Measurements from ENCODE around the gene LRRC37B.
A peak's percentile ranks its signal among the peaks of the same experiment; 100 is the strongest.
"Not testable (repeated sequence)": the region's sequence is repeated elsewhere in the genome, so short reads cannot be mapped to it uniquely, and the experiment has no call there.

LRRC37B gene

DNA sequence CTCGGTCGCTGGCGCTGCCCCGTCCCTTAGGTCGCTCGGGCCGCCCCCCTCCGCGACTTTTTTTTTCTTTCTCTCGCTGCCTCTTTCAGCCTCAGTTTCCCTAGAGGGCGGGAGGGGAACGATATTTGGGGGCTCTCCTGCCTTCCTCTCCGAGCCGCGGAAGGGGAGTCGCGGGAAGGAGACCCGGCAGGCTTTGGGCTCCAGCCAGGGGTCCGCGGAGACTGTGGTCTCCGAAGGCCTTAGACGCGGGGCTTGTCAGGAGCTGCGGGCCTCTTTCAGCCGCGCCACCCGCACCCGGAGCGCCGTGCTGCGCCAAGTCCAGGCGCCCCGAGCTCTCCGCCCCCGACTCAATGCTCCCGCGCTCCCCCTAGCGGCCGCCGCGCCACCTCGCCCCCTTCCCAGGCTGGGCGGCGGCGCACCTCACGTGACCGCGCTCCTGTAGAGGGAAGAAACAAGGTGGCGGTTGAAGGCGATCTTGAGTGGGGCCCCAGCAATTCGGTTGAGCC is at the start of gene LRRC37B:
Gene LRRC37B (plus strand): TSS at position 427 of the 506 bp plus-strand sequence. CDS start 14,010 bp downstream, outside the sequence.
- DNase-seq, result peak; percentile 73

DNA sequence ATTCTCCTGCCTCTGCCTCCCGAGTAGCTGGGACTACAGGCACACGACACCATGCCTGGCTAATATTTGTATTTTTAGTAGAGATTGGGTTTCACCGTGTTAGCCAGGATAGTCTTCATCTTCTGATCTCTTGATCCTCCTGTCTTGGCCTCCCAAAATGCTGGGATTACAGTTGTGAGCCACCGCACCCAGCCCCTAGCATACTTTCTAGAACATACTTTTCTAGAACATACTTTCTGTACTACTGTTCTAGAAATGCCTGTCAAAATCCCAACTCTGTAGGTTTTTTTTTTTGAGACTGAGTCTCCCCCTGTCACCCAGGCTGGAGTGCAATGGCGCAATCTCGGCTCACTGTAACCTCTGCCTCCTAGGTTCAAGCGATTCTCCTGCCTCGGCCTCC is 43.1 kb upstream of the LRRC37B start:
- DNase-seq, result not testable (repeated sequence)

DNA sequence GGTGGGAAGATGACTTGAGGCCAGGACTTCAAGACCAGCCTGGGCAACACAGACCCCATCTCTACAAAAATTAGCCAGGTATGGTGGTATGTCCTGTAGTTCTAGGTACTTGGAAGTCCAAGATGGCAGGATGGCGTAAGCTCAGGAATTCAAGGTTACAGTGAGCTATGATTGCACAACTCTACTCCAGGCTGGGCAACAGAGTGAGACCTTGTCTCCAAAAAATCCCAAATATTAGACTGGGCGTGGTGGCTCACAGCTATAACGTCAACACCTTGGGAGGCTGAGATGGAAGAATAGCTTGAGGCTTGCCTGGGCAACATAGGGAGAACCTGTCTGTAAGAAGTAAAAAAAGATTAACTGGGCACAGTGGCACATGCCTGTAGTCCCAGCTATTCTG is 39.5 kb upstream of the LRRC37B start:
- no peak for DNase-seq

DNA sequence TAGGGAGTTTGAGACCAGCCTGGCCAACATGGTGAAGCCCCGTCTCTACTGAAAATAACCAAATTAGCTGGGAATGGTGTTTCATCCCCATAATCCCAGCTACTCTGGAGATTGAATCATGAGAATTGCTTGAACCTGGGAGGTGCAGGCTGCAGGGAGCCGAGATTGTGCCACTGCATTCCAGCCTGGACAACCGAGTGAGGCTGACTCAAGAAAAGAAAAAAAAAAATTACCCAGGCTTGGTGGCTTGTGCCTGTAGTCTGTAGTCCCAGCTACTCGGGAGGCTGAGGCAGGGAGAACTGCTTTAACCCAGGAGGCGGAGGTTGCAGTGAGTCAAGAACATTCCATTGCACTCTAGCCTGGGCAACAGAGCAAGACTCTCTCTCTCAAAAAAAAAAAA is 36.8 kb upstream of the LRRC37B start:
- DNase-seq, result not testable (repeated sequence)

DNA sequence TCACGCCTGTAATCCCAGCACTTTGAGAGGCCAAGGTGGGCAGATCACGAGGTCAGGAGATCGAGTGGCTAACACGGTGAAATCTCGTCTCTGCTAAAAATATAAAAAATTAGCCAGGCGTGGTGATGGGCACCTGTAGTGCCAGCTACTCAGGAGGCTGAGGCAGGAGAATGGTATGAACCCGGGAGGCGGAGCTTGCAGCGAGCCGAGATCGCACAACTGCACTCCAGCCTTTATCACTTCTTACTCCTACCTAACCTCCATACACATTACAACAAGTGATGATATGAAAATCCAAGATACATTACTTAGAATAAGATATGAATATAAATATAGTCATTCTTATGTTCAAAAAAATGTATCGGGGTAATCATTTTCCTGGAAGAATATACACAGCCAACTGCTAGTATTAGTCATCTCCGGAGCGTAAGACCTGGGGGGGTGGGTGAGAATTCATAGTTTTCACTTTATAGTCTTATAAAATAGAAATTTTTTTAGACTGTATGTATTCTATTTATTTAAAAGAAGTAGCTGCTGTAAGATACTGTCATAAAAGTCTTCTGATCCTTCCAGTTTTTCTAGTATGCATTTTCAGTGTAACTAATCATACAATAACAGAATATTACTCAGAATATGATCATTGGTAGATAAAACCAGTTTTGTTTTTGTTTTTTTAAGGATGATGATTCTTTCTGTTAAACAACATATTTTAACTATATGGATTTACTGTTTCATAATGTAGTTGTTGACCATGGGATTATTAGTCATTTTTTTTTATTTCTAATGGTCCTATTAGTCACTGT is 32.7 kb upstream of the LRRC37B start:
- not testable (repeated sequence) for DNase-seq

DNA sequence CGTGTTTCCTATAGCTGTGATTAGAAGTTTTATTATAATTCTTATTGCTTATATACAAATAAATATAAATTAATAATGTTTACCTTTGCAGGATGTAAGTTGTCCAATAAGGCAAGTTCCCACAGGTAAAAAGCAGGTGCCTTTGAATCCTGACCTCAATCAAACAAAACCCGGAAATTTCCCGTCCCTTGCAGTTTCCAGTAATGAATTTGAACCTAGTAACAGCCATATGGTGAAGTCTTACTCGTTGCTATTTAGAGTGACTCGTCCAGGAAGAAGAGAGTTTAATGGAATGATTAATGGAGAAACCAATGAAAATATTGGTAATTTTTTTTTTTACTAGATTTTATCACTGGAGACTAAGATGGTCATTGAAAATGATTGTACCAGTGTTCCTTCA is 31.8 kb upstream of the LRRC37B start:
- not testable (repeated sequence) for DNase-seq

DNA sequence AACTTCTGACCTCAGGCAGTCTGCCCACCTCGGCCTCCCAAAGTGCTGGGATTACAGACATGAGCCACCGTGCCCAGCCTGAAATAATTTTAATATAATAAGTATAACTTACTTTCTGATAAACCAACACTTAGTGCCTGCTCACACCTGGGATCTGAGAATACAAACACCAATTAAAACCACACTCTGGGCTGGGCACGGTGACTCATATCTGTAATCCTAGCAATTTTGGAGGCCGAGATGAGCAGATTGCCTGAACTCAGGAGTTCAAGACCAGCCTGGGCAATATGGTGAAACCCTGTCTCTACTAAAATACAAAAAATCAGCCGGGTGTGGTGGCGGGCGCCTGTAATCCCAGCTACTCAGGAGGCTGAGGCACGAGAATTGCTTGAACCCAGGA is 15.4 kb upstream of the LRRC37B start:
- not testable (repeated sequence) for DNase-seq

DNA sequence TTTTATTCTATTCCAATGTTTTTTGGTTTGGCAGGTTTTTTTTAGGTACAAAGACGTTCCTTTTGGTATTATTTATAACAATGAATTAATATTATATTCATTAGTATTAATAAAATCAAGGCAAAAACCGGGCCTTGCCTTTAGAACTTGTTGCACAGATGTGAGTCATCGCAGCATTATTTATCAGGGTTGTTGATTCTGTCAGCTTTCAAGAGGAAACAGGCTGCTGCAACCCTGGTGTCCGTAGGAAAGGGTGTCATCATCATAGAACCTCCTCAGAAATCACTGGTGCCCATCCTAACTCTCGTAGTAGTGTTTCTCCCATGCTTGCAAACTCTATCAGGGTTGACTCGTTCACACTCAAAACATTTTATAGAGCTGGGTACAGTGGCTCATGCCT is 10.2 kb upstream of the LRRC37B start:
- DNase-seq, result no peak

DNA sequence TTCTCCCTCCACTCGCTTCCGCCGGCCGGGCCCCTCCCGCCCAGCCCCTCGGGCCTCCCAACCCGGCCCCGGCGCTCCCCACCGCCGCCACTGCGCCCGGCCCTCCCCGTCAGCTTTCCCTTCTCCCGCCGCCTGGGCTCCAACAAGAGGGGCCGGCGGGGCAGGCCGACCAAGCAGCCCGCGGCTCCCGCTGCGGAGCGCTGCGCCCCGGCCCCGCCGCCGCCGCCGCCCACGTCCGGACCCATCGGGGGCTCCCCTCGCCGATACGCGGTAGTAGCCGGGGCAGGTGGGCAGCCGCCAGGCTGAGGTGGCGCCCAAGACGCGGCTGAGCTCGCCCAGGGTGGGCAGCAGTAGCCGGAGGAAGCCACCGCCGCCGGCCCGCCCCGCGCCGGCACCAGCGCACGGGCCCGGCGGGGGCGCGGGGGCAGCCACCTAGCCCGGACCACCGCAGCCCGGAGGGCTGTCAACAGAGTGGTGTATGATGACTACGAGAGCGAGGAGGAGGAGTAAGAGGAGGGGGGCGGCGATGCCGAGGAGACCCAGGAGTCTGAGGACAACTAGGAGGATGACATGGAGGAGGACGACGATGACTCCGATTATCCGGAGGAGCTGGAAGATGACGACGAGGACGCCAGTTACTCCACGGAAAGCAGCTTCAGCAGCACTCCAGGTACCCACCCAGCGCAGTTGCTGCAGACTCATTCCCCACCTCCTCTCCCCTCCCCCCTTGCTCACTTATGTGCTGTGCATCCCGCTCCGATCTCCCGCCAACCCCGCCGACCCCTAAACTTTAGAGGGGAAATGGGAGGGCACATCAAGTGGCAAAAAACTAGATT is 498 bp downstream of the LRRC37B start:
- peak; percentile 34 for DNase-seq

DNA sequence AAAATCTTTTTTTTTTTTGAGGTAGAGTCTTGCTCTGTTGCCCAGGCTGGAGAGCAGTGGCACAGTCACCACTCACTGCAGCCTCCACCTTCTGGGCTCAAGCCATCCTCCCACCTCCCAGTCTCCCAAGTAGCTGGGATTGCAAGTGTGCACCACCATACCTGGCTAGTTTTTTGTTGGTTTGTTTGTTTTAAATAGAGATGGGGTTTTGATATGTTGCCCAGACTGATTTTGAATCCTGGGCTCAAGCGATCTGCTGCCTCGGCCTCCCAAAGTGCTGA is 2.0 kb downstream of the LRRC37B start:
- DNase-seq, result no peak

DNA sequence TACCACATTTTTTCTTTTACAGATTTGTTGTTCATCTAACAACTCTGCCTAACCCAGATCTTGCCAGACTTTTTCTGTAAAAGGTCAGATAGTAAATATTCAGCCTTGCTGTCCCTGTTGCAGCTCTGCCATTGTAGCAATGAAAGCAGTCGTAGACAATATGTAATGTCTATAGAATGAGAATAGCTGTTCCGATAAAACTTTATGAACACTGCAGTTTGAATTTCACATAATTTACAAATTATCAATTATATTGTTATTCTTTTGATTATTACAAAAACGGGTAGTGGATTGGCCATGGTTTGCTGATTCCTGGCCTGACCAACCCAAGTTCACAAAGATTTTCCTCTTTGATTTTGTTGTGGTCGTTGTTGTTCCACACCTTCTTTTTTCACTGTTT is 2.9 kb downstream of the LRRC37B start:
- DNase-seq, result no peak

DNA sequence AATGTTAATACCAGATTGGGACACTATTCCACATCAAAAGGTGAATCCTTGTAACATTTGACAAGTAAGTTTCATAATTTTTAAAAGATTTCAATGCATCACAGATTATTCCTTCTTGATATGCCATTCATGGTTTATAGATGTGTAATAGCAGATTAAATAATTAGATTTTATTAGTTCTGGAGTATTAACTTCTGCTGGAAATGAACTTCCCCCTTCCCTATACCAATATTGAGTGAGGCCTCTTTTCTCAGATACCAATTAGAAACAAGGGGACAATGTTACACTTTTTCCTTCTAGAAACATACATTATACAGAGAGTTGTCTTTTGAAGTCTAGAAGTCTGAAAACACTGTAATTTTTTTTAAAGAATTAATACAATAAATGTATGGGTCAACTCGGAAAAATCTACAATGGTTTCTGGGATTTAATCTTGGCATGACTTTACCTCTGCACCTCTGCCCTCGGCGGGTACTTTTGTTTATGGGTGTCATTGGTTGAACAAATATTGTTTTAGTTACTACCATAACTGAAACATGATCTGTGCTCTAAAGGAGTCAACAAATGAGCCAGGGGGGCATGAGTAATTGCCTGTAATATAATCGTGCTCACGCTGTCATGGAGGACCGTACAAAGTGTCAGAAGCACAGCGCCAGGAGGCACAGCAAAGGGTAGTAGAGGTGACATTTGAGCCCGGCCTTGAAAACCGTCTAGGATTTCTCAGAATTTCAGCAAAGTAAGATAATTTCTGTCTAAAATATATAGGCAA is 8.2 kb downstream of the LRRC37B start:
- DNase-seq, result peak; percentile 53

DNA sequence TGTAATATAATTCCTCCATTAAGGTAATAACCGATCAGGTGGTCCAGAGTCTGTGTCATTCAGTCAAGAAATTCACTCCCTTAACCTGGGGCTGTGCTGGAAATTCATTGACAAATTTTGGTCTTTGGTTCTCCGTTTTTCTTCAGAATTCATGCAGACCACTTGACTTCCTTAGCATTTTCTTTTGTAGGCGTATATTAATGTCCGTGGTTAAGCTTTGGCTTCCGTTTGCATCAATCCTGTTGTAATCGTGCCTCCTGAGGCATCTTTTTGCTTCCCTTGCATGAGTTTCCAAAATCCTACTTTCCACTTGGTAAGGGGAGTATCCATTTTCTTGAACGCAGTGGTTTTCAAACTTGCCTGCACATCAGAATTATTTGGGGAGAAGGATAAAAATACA is 9.0 kb downstream of the LRRC37B start:
- no peak for DNase-seq

DNA sequence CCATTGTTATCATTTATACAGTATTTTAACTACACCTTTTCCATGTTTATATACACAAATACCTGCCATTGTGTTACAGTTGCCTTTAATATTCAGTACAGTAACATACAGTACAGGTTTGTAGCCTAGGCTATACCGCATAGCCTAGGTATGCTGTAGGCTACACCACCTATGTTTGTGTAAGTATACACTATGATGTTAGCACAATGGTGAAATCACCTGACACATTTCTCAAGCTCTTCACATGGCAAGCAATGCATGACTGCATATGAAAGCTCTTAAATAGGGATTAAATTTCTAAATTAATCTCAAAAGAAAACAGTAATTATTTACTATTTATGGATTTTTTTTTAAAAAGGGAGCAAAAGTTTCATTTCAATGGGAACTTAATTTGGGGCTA is 12.0 kb downstream of the LRRC37B start:
- no peak for DNase-seq

DNA sequence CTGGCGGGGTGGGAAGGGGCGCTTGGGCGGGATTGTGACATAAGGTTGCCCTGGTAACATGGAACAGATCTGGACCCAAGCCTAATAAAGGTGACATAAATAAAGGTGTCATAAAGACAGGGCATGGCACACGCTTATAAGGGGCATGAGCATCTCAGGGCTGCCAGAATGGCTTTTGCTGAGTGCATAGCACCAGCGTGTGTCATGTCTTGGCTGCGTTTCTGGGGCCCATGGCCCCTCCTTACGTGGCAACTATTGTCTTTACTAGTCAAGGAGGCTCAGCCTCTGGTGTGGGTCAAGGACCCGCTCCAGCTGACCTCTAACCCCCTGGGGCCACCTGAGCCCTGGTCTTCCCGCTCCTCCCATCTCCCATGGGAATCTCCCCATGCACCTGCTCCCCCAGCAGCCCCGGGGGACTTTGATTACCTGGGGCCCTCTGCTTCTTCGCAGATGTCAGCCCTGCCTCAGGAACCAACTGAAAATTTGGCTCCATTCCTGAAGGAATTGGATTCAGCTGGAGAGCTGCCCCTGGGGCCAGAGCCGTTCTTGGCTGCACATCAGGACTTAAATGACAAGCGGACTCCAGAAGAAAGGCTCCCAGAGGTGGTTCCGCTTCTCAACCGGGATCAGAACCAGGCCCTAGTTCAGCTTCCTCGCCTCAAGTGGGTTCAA is 13.9 kb downstream of the LRRC37B start:
- no peak for DNase-seq

DNA sequence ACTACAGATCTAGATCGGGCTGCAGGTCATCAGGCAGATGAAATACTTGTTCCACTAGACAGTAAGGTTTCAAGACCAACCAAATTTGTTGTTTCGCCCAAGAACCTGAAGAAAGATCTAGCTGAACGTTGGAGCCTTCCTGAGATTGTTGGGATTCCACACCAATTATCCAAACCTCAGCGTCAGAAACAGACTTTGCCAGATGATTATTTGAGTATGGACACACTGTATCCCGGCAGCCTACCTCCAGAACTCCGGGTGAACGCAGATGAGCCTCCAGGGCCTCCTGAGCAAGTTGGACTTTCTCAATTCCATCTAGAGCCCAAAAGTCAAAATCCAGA is 14.4 kb downstream of the LRRC37B start:
- no peak for DNase-seq

DNA sequence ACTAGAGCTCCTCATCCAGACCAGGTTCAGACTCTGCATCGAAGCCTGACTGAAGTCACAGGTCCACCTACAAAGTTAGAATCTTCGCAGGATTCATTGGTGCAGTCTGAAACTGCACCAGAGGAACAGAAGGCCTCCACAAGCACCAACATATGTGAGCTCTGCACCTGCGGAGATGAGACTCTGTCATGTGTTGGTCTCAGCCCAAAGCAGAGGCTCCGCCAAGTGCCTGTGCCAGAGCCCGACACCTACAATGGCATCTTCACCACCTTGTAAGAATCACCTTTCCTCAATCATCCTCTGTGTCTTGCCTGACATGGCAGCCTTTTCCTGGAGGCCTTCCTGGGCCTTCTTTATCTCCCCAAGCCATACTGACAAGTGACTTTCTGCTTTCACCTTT is 15.4 kb downstream of the LRRC37B start:
- DNase-seq, result not testable (repeated sequence)

DNA sequence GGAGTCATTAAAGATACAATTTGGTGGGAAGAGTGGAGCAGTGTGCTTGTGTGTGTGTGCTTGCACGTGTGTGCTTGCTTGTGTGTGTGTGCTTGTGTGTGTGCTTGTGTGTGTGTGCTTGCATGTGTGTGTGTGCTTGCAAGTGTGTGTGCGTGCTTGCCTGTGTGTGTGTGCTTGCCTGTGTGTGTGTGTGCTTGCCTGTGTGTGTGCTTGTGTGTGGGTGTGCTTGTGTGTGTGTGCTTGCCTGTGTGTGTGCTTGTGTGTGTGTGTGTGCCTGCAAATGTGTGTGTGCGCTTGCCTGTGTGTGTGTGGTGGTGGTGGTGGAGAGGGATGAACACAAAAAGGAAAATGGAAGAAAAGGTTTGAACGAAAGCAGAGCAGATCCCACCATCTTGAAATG is 20.1 kb downstream of the LRRC37B start:
- not testable (repeated sequence) for DNase-seq

DNA sequence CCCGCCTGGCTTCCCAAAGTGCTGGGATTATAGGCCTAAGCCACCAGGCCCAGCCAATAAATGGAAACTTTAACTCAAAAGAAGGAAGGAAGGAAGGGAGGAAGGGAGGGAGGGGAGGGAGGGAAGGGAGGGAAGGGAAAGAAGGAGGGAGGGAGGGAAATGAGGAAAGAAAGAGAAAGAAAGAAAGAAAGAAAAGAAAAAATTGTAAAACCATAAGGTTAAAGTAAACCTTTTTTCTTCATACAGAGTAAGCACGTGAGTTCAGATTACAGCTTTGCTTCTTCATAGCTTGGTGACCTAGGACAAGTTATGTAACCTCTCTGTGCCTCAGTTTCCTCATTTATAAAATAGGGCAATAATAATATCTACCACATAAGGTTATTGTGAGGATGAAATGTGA is 26.0 kb downstream of the LRRC37B start:
- no peak for DNase-seq

DNA sequence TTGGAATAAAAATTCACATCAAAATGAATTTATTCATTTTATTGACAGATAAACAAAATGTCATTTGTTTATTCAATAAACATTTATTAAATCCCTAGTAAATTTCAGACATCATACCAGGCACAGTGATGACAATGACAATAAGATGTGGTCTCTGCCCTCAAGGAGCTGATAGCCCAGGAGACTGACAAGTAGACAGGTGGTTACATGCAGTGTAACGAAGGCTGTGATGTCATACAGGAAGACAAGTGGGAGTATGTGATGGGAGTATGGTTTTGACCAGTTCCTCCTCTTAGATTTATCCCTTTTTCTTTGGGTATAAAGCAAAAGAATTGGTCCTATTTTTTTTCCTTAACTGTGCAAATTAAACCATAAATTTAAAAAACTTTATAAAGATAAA is 26.6 kb downstream of the LRRC37B start:
- not testable (repeated sequence) for DNase-seq

DNA sequence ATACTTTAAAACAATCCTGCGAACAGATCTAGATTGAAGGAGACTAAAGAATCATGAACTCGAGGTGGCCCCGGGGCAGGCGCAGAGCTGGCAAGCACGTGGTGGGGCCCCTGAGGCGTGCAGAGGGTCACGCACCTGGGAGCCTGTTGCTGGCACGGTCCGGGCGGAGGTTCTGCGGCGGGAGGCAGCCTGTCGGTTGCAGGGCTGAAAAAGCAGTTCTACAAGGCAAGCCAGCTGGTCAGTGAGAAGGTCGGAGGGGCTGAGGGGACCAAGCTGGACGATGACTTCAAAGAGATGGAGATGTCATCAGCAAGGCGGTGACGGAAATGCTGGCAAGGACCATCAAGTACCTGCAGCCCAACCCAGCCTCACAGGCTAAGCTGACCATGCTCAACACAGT is 33.1 kb downstream of the LRRC37B start:
- DNase-seq, result not testable (repeated sequence)

DNA sequence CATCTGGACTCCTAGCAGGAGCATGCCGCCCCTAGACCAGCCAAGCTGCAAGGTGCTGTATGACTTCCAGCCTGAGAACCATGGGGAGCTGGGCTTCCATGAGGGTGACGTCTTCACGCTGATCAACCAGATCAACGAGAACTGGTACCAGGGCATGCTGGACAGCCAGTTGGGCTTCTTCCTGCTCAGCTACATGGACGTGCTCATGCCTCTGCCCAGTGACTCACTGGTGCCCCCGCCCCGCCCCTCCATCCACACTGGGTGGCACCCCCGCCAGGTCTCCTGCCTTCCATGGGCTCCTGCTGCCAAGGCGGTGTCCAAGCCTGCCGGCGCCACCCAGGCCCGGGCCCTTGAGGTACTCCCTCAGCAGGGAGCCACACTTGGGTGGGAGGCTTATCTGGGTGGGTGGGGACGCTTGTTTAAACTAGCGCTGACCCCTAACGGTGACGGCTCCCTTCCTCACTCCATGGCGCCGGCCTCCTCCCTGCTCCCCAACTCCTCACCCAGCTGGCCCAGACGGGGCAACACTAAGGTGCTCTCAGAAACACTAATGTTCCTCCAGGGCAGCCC is 34.2 kb downstream of the LRRC37B start:
- not testable (repeated sequence) for DNase-seq
